Stimulated activated CD8-positive, alpha-beta memory T cell treated with anti-CD3 and anti-CD28 coated beads, Interleukin-7, amount 100 ng/mL, for 1 hour (primary cell): Measurements from ENCODE around the gene PRKCE.
"Not testable (repeated sequence)": the region's sequence is repeated elsewhere in the genome, so short reads cannot be mapped to it uniquely, and the experiment has no call there.

Source experiments
- DNase-seq, 2 donors: peaks; one replicate each; pipeline ENCODE4 v3.0.0-alpha.2; 2020; ENCODE audit warnings: low read depth in 2 of 2

Gene PRKCE

GRCh38 chr2:46193356-46193755, 541.9 kb downstream of the PRKCE start:
- no peak for DNase-seq

DNA sequence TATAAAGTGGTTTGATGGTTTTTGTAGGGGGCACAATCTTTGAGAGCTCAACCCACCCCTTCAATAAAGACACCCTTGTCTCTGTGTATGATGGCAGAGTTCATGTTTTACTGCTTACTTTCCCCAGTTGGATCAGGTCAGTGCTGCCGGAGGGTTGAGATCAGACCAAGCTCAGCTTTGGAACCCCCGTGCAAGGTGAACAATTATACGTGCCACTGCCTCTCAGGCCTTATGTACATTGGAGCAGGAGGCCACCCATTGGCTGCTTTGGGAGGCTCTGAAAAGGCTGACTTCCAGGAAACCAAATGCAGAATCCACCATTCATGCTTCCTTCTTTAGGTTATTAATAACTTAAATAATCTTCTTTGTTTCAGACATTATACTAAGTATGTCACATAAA, 542.4 kb downstream of the PRKCE start:
- DNase-seq, result no peak

DNA sequence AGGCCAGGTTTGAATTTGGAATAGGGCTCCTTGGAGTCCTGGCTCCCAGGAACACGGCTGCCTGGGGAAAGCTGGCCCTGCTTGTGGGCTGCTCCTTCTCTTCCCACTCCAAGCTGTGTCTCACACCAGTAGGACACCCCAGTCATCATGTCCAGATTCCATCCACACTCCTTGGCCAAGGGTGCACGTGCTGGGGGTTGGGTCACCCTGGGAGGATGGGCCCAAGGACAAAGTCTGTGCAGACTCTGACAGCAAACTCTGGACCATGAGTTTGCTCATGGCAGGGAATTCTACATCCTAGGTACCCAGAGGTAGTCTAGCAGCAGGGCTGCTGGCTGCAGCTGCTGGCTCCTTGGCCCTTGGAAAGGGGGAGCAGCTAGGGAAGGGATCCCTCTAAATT, 543.4 kb downstream of the PRKCE start:
- no peak for DNase-seq

- DNase-seq, result no peak
Observed at GRCh38 chr2:46195819-46196218, 544.3 kb downstream of the PRKCE start.

GRCh38 chr2:46196871-46197462, 545.5 kb downstream of the PRKCE start:
- DNase-seq, result no peak

DNA sequence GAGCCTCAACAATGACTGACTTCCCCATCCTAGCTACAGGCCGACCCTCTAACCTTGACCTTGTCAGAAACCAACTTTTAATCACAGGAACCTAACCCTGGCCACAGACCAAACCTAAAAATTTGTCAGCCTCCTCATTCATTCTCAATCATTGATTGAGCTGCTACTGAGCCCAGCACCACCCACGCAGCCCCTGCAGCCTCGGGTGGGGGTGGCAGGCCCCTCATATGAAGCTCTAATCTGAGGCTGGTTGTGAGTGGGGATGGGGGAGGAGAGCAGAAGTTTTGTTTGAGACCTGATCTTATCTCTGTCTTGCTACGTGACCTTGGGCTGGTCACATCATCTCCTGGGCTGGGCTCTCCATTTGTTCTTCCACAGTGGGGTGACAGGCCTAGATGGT, 546.2 kb downstream of the PRKCE start:
- DNase-seq, result no peak

GRCh38 chr2:46198164-46198883, 546.8 kb downstream of the PRKCE start:
- DNase-seq, result no peak

- DNase-seq, result no peak
Observed at GRCh38 chr2:46198966-46199365, 547.5 kb downstream of the PRKCE start.

DNA sequence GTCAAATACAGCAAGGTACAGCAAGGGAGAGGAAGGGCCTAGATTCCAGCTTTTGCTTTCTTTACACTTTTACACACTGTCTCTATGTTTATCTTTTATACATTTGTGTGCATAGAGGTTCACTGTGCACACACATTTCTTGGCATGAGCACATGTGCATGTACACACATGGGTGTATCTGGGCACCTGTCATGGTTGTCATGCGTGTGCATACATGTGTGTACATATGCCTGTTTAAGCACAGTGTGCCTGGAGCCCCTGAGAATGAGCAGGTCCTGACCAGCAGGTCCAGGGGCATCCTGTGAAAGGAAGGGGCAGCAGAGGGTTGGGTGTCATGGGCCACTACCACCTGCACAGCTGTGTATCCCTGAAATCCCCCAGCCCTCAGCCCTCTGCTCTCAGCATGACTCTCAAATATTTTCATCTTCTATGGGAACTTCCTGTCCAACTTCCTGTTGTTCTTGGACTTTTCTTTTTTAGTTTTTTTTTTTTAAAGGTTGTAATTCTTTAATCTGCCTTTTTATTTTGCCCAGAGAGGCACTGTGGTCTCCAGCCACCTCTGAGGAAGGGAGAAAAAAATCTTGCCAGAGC, 548.7 kb downstream of the PRKCE start:
- no peak for DNase-seq

GRCh38 chr2:46200861-46201605, 549.6 kb downstream of the PRKCE start:
- DNase-seq, result no peak

- DNase-seq, result no peak
Observed at GRCh38 chr2:46202453-46202852, 551.0 kb downstream of the PRKCE start.

GRCh38 chr2:46202987-46203386, 551.5 kb downstream of the PRKCE start:
- no peak for DNase-seq

DNA sequence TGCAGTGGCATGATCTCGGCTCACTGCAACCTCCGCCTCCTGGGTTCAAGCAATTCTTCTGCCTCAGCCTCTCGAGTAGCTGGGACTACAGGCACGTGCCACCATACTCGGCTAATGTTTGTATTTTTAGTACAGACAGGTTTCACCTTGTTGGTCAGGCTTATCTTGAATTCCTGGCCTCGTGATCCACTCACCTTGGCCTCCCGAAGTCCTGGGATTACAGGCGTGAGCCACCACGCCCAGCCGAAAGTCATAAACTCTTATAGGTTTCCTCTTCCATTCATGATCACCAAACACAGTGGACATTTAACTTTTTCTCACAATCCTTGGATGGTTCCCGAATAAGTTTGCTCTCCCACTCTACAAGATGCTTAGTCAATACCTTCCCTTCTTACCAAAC, 552.2 kb downstream of the PRKCE start:
- DNase-seq, result not testable (repeated sequence)

GRCh38 chr2:46207591-46207990, 556.1 kb downstream of the PRKCE start:
- DNase-seq, result no peak

- no peak for DNase-seq
Observed at GRCh38 chr2:46208766-46209165, 557.3 kb downstream of the PRKCE start.

DNA sequence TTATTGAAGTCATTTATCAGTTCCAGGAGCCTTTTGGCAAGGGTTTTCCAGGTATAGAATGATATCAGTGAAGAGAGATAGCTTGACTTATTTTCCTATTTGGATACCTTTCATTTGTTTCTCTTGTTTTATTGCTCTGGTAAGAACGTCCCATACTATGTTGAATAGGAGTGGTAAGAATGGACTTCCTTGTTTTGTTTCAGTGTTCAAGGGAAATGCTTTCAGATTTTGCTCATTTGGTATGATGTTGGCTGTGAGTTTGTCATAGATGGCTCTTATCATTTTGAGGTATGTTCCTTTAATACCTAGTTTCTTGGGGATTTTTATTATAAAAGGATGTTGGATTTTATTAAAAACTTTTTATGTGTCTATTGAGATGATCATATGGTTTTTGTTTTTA, 558.6 kb downstream of the PRKCE start:
- DNase-seq, result no peak

GRCh38 chr2:46211461-46211860, 560.0 kb downstream of the PRKCE start:
- no peak for DNase-seq

GRCh38 chr2:46213906-46214305, 562.4 kb downstream of the PRKCE start:
- DNase-seq, result no peak

DNA sequence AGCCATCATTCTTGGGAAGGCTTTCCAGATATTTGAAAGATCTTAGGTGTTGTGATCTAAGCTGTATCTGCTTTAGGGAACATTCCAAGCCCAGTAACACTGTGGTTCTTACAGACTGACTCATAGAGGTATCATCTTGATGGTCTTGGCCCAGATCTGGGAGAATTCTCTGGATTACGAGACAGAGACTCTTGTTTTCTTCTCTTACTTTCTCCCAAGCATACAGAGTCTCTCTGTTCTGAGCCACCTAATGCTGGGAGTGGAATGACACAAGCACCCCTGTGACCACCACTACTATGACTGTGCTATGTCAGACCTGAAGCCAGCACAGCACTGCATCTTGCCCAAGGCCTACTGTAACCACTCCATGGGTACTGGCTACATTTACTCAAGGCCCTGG, 564.7 kb downstream of the PRKCE start:
- DNase-seq, result no peak

- not testable (repeated sequence) for DNase-seq
Observed at GRCh38 chr2:46223514-46223913, 572.0 kb downstream of the PRKCE start.

GRCh38 chr2:46225150-46225625, 573.7 kb downstream of the PRKCE start:
- no peak for DNase-seq

GRCh38 chr2:46225730-46226129, 574.3 kb downstream of the PRKCE start:
- DNase-seq, result no peak

GRCh38 chr2:46226620-46227019, 575.1 kb downstream of the PRKCE start:
- no peak for DNase-seq
